ENCODE results near the gene SGCA. TPM values are rescaled to one million over a fixed set of nuclear protein-coding genes. Genes with fewer than 3 reads are reported as not detected.

The SGCA gene
- total and polyA plus RNA-seq, 2 of the 13 experiments (the other 11 are each of a cell fraction or from before 2014, with no cell fraction given) = not detected

DNA sequence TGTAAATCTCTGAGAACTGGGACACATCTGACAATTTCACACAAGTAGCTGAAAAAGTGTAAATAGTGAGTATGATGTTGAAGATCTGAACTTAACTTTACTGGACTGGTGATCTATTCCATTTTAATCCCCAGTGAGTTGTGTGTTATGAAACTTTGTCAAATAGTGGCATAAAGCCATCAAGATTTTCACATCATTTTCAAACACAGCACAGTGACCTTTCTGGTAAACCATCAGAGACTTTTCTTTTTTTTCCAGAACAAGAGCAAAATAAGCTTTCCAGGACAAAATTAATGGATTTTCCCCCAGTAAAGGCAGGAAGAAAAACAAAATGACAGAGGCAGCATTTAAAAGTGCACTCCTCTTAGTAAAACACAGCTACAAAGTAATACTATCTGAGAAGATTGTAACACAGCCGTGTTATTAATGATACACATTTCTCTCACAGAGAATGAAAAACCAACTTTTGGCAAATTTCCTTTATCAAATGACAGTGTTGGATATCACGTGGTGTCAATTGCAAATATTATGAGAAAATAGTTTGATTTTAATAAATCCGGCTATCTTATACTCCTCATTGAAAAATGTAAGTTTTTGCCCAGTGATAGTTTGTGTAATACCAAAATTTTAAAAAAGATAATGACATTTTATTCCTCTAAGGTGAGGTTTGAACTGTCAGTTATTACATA, 52.4 kb downstream of the SGCA start:
- H3K27me3 ChIP-seq (ENCODE audit: control insufficient read depth in 1 of 2, insufficient read depth in 2 of 2, low read length in 2 of 2) = no peaks in the 10 kb centered on the region; a peak in 1 of 5 replicates
- ChIA-PET CTCF (ENCODE audit: low intra/inter-chr PET ratio, low total read pairs) (no interaction called here), POLR2A (no interaction called here)
- no TSS peak for BruUV-seq (replicated peaks)
- intact Hi-C loops (cut with micrococcal nuclease; ENCODE audit: unreplicated experiment) (no loop called here), in situ Hi-C loops (cut with HindIII; ENCODE audit: extremely low pct_ligation_motif_present, low pct_unique_long_range_greater_than_20kb) (no loop called here)
- H3K4me3 ChIP-seq (replicated peaks in 1 of 3; ENCODE audit: insufficient read depth in 1 of 3, low read depth in 2 of 3, low read length in 3 of 3) = no peak overlapping the region
- H4K20me1 ChIP-seq (ENCODE audit: insufficient read depth, low read length) = no peaks in the 10 kb centered on the region
- no peaks in the 10 kb centered on the region for H3K9me3 ChIP-seq (ENCODE audit: low read length)
- peaks cover 53% of the 10 kb centered on the region for H3K4me1 ChIP-seq (ENCODE audit: insufficient read depth, low read length)
- no peak overlapping the region for H3K9ac ChIP-seq (ENCODE audit: insufficient read depth, low read depth, low read length)
- no peak overlapping the region for H3K4me2 ChIP-seq (ENCODE audit: low read depth, low read length)
- DNase-seq (ENCODE audit: low spot score) (no peak), ATAC-seq (no peak), FAIRE-seq (no peak)
- 54% methylated on average over 3 of the region's 3 CpGs for WGBS (ENCODE audit: low lambda C conversion rate)
- TF ChIP-seq KLF9 (CRISPR knock-in tag; IDR thresholded peaks at IDR 0.05; ENCODE audit: low read depth) (no peak), XBP1 (CRISPR knock-in tag; IDR thresholded peaks at IDR 0.05) (no peak), YEATS2 (CRISPR knock-in tag; IDR thresholded peaks at IDR 0.05; ENCODE audit: borderline replicate concordance) (no peak), IRF2 (CRISPR knock-in tag; IDR thresholded peaks at IDR 0.05) (no peak), TAF1 (CRISPR knock-in tag; IDR thresholded peaks at IDR 0.05) (no peak), ARNT (IDR thresholded peaks at IDR 0.05) (no peak), CHD2 (IDR thresholded peaks at IDR 0.05; ENCODE audit: low read depth, low read length) (no peak), ISL2 (CRISPR knock-in tag; IDR thresholded peaks at IDR 0.05) (no peak), SP140L (CRISPR knock-in tag; IDR thresholded peaks at IDR 0.05; ENCODE audit: borderline replicate concordance) (no peak), ZNF710 (CRISPR knock-in tag; IDR thresholded peaks at IDR 0.05; ENCODE audit: borderline replicate concordance) (no peak), PHF8 (CRISPR knock-in tag; IDR thresholded peaks at IDR 0.05) (no peak)
- TF ChIP-seq, protein P1, sequence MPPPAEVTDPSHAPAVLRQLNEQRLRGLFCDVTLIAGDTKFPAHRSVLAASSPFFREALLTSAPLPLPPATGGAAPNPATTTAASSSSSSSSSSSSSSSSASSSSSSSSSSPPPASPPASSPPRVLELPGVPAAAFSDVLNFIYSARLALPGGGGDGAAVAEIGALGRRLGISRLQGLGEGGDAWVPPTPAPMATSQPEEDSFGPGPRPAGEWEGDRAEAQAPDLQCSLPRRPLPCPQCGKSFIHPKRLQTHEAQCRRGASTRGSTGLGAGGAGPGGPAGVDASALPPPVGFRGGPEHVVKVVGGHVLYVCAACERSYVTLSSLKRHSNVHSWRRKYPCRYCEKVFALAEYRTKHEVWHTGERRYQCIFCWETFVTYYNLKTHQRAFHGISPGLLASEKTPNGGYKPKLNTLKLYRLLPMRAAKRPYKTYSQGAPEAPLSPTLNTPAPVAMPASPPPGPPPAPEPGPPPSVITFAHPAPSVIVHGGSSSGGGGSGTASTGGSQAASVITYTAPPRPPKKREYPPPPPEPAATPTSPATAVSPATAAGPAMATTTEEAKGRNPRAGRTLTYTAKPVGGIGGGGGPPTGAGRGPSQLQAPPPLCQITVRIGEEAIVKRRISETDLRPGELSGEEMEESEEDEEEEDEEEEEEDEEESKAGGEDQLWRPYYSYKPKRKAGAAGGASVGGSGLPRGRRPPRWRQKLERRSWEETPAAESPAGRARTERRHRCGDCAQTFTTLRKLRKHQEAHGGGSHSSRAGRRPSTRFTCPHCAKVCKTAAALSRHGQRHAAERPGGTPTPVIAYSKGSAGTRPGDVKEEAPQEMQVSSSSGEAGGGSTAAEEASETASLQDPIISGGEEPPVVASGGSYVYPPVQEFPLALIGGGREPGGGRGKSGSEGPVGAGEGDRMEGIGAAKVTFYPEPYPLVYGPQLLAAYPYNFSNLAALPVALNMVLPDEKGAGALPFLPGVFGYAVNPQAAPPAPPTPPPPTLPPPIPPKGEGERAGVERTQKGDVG (CRISPR knock-in tag; IDR thresholded peaks at IDR 0.05; ENCODE audit: borderline replicate concordance) = no peak
- H3K36me3 ChIP-seq (replicated peaks in 1 of 2; ENCODE audit: control insufficient read depth in 1 of 2, insufficient read depth in 2 of 2, low read length in 2 of 2) = no peaks in the 10 kb centered on the region
- H2AFZ ChIP-seq (ENCODE audit: low read length) = no peak overlapping the region
- H3K27ac ChIP-seq (ENCODE audit: extremely low read length, insufficient read depth, low read length) = no peak overlapping the region
- no peaks in the 10 kb centered on the region for H3K79me2 ChIP-seq (ENCODE audit: insufficient read depth, low read length)
